ENCODE data around the gene SRGAP1.

GRCh38 chr12:64170024-64170423 is 325.5 kb downstream of the SRGAP1 start:
- TF ChIP-seq ZNF645 (tag by site-specific recombination; IDR thresholded peaks at IDR 0.05) (no peak), SALL2 (tag by site-specific recombination; IDR thresholded peaks at IDR 0.05; ENCODE audit: borderline replicate concordance) (no peak), ZNF555 (tag by site-specific recombination; conservative IDR thresholded peaks at IDR 0.05) (no peak), CTCF (tag by site-specific recombination; IDR thresholded peaks at IDR 0.05) (no peak), ZNF621 (tag by site-specific recombination; IDR thresholded peaks at IDR 0.05) (no peak), ZBTB20 (tag by site-specific recombination; IDR thresholded peaks at IDR 0.05) (no peak), ZNF792 (tag by site-specific recombination; IDR thresholded peaks at IDR 0.05) (no peak), HOXC10 (CRISPR knock-in tag; IDR thresholded peaks at IDR 0.05) (no peak), REST (tag by site-specific recombination; IDR thresholded peaks at IDR 0.05) (no peak), PBX3 (CRISPR knock-in tag; IDR thresholded peaks at IDR 0.05) (no peak)
